Adrenal gland (tissue), 12 donors: ENCODE data around the gene GADD45B. TPM values are rescaled to one million over a fixed set of nuclear protein-coding genes. Genes with fewer than 3 reads are reported as not detected.
A peak's percentile ranks its signal among the peaks of the same experiment; 100 is the strongest.
"Not testable (repeated sequence)": the region's sequence is repeated elsewhere in the genome, so short reads cannot be mapped to it uniquely, and the experiment has no call there.

Source experiments
- DNase-seq, 7 donors: peaks; one replicate each; pipeline ENCODE4 v3.0.0-alpha.2; 2019 to 2020
- H3K27ac ChIP-seq, 5 donors: fragments of 200-600 bp; sonication (generic) in 4 of 5; 1 replicate in 3 of 5; 2 replicates in 2 of 5; pipeline versions ENCODE4 v1.5.1 to v1.8.0; 2016 to 2020; ENCODE audit warnings: mild to moderate bottlenecking in 1 of 5
- H3K27me3 ChIP-seq: fragments of 200-600 bp; 2 replicates; pipeline ENCODE4 v1.8.0; 2021
- H3K36me3 ChIP-seq, 2 donors: fragments of 200-600 bp; replicated peaks in 1 of 2; 1 replicate in 1 of 2; 2 replicates in 1 of 2; pipeline versions ENCODE4 v1.5.1 to v1.8.0; 2018 to 2022
- H3K4me1 ChIP-seq, 2 donors: fragments of 200-600 bp; replicated peaks in 1 of 2; 1 replicate in 1 of 2; 2 replicates in 1 of 2; pipeline versions ENCODE4 v1.5.1 to v1.8.0; 2018 to 2021
- H3K4me3 ChIP-seq, 4 donors: fragments of 200-600 bp; sonication (generic) in 3 of 4; one replicate each; pipeline ENCODE4 v1.5.1; 2016 to 2018
- H3K9me3 ChIP-seq, 3 donors: fragments of 200-600 bp; sonication (generic) in 1 of 3; replicated peaks in 1 of 3; 1 replicate in 2 of 3; 2 replicates in 1 of 3; pipeline versions ENCODE4 v1.5.1 to v1.8.0; 2016 to 2021
- CTCF ChIP-seq, 6 experiments: fragments of 450-650 bp in 4 of 6; fragments of 200-600 bp in 2 of 6; sonication (generic) in 1 of 6; IDR thresholded peaks; 1 replicate in 5 of 6; 2 replicates in 1 of 6; pipeline versions ENCODE4 v1.5.1 to v1.8.0; 2016 to 2021; ENCODE audit warnings: antibody characterized with exemption in 6 of 6, mild to moderate bottlenecking in 2 of 6, moderate library complexity in 1 of 6
- POLR2A ChIP-seq, 2 donors: fragments of 450-650 bp; IDR thresholded peaks; one replicate each; pipeline ENCODE4 v1.6.1; 2017; ENCODE audit warnings: antibody characterized with exemption in 2 of 2, mild to moderate bottlenecking in 2 of 2, moderate library complexity in 1 of 2
- WGBS, 4 donors: extraction: QIAGEN DNeasy Blood & Tissue Kit in 2 of 4; methylation state at CpG; one replicate each; pipeline versions ENCODE4 v1.1.5 to v1.1.7; 2013 to 2017; 5-methylcytosine and 5-hydroxymethylcytosine counted together
- intact Hi-C, 2 donors: fragments of 100-400 bp; cut with DNase I; formaldehyde crosslinking; loops; one replicate each; pipeline versions ENCODE4 v1.14.1 to v1.15.0; 2022 to 2023
- polyA plus RNA-seq, 3 donors: library from polyadenylated mRNA; stranded (reverse); fragments of 200-250 nt in 2 of 3; fragments of 350-450 nt in 1 of 3; fragmentation: Illumina TruSeq in 1 of 3; extraction: RNeasy Lipid Tissue Mini Kit (QIAGEN cat#74804) in 1 of 3; gene quantifications; one replicate each; pipeline ENCODE4 v1.2.3, GENCODE V29; 2013 to 2014
- total RNA-seq, 9 donors: library from RNA; depleted of rRNA in 4 of 9; stranded (reverse); fragments of >200 nt in 4 of 9; fragments of 120-200 nt in 1 of 9; fragmentation: NEBNext Ultra II Directional in 1 of 9; extraction: Animal tissue kit (Norgen Biotek cat#: 25700) in 1 of 9; gene quantifications; one replicate each; pipeline versions ENCODE4 v1.1.0 to v1.2.4, GENCODE V29; 2013 to 2023
- donor health status: healthy with polysubstance abuse.
- donor health status: Bipolar disorder and iron deficiency.
- donor health status: DM: yes; HTN: yes; CAD: no.
- donor health status: DM: no; HTN: no; CAD: no.
- donor health status: DM: no; HTN: no; CAD: no.
- donor health status: DM: yes; HTN: yes; CAD: no.

GADD45B gene
- total and polyA plus RNA-seq, 12 donors, result 14.1 to 132 (median 72.4) TPM

- peaks cover 24 to 26% of the 10 kb centered on the region in 2 donors for H3K4me1 ChIP-seq
- H3K36me3 ChIP-seq, result no peaks in the 10 kb centered on the region
- WGBS, 4 donors, result 96 to 100% (median 100%) methylated on average over 1 of the region's 1 CpG
- no peak overlapping the region for H3K4me3 ChIP-seq
- H3K27me3 ChIP-seq, result no peaks in the 10 kb centered on the region
- H3K27ac ChIP-seq, result no peak overlapping the region
- no peak for DNase-seq
- intact Hi-C loops, result no loop called here
- TF ChIP-seq CTCF (IDR thresholded peaks at IDR 0.05), result no peak
- TF ChIP-seq POLR2A (IDR thresholded peaks at IDR 0.05), result no peak
- H3K9me3 ChIP-seq, result no peaks in the 10 kb centered on the region
Measured at GRCh38 chr19:2460245-2460644, 15.7 kb upstream of the GADD45B start.

DNA sequence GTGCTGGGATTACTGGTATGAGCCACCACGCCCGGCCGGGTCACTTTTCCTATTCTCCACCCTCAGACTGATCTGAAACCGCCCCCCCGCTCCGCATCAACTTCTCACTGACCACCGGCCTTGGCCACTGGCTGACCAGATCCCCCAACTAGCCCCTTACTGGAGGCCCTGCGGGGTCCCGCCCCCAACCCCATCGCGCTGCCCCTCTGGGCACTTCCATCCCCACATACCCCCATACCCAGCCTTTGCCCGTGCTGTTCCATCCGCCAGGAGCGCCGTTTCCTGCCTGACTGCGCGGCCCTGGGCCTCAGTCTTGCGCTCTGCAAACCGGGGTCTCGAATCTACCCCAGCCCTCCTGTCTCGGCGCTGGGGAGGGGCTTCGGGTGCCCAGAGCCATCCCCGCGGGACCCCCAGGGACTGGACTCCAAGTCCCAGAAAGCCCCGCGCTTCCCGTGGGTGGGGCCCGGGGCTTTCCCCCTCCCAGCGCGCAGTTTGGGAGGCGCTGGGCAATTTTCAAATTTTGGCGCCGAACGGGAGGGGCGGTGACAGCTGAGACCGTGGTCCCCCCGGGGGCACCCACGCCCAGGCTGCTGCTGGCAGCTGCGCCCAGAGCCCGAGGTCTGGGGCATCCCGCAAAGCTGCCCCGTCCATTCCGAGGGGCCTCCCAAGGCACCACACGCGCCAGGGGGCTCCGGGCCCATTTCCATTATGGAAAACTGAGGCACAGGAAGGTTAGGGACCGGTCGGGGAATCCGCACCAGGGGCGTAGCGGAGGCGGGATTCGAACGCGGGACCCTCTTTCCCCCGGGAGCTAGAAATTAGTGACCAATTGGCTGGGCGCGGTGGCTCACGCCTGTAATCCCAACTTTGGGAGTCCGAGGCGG lies 13.9 kb upstream of the GADD45B start:
- H3K4me3 ChIP-seq, result peak overlapping the region in 2 of 4 donors; percentile 60 to 81
- H3K9me3 ChIP-seq, result no peaks in the 10 kb centered on the region
- intact Hi-C loops, result no loop called here
- H3K27me3 ChIP-seq, result no peaks in the 10 kb centered on the region
- WGBS, 4 donors, result 3 to 11% (median 7%) methylated on average over 25 to 62 of the region's 62 CpGs
- TF ChIP-seq POLR2A (IDR thresholded peaks at IDR 0.05) (no peak), CTCF (IDR thresholded peaks at IDR 0.05) (peak in 1 of 6 experiments; percentile 17)
- peaks cover 17 to 18% of the 10 kb centered on the region in 2 donors for H3K4me1 ChIP-seq
- DNase-seq, result peak in 5 of 7 donors; percentile 31 to 58 (median 52)
- H3K27ac ChIP-seq, result no peak overlapping the region
- no peaks in the 10 kb centered on the region for H3K36me3 ChIP-seq

DNA sequence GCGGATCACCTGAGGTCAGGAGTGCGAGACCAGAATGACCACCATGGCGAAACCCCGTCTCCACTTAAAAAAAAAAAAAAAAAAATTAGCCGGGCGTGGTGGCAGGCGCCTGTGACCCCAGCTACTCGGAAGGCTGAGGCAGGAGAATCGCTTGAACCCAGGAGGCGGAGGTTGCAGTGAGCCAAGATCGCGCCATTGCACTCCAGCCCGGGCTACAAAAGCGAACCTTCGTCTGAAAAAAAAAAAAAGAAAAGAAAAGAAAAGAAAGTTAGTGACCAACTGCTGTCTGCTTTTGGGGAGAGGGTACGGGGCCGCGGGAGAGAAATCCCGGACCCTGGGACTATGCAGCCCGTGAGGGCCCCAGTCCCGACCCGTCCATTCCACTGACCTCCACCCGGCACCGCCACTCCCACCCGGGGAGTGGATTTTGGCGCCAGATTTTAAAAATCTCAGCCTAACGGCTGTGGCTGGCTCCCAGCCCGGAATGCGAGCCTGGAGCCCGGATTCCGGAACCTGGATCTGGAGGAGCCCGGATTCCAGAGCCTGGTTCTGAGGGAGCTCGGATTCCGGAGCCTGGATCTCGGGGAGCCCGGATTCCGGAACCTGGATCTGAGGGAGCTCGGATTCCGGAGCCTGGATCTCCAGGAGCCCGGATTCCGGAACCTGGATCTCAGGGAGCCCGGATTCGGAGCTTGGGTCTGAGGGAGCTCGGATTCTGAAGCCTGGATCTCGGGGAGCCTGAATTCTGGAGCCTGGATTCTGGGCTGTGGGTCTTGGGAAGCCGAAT lies 13.1 kb upstream of the GADD45B start:
- H3K4me3 ChIP-seq, result peak overlapping the region in 2 of 4 donors; percentile 60 to 81
- H3K27ac ChIP-seq, result peak overlapping the region in 1 of 5 donors; percentile 32
- DNase-seq, result peak; percentile 87 to 93 (median 92)
- H3K36me3 ChIP-seq, result no peaks in the 10 kb centered on the region
- intact Hi-C loops, result no loop called here
- TF ChIP-seq POLR2A (IDR thresholded peaks at IDR 0.05) (peak in 1 of 2 donors; percentile 94), CTCF (IDR thresholded peaks at IDR 0.05) (peak in 1 of 6 experiments; percentile 38)
- H3K9me3 ChIP-seq, result no peaks in the 10 kb centered on the region
- peaks cover 11 to 13% of the 10 kb centered on the region in 2 donors for H3K4me1 ChIP-seq
- no peaks in the 10 kb centered on the region for H3K27me3 ChIP-seq
- WGBS, 4 donors, result 9 to 20% (median 16%) methylated on average over 37 to 46 of the region's 46 CpGs

GRCh38 chr19:2463694-2464093 lies 12.2 kb upstream of the GADD45B start:
- H3K4me3 ChIP-seq, intact Hi-C loops, H3K36me3 ChIP-seq, H3K9me3 ChIP-seq, H3K27me3 ChIP-seq, DNase-seq: not testable (repeated sequence)
- 97 to 100% (median 99%) methylated on average over 5 of the region's 5 CpGs for WGBS, 4 donors
- H3K4me1 ChIP-seq, result peaks cover 11 to 13% of the 10 kb centered on the region in 2 donors
- peak overlapping the region in 1 of 5 donors; percentile 32 for H3K27ac ChIP-seq
